OCI-LY3 (cell line): ENCODE results near the gene GID8.

ENCODE experiments used
- H2AFZ ChIP-seq: fragments of 200-600, 300-600 bp; shearing (Covaris generic); 2 replicates; pipeline ENCODE4 v1.6.0; 2014; ENCODE audit warnings: antibody characterized with exemption, low read depth, low read length
- H3K27ac ChIP-seq: fragments of 200-600, 300-600 bp; sonication (generic); 2 replicates; pipeline ENCODE4 v1.5.1; 2014; ENCODE audit warnings: mild to moderate bottlenecking, low read length, moderate library complexity, mixed read lengths
- H3K27me3 ChIP-seq: fragments of 200-600, 300-600 bp; sonication (generic); 2 replicates; pipeline ENCODE4 v1.6.1; 2014; ENCODE audit warnings: low read depth, low read length, mixed read lengths
- H3K36me3 ChIP-seq: fragments of 200-600, 300-600 bp; sonication (generic); replicated peaks from 2 replicates; pipeline ENCODE3; 2014; ENCODE audit warnings: low read depth, low read length, mixed read lengths
- H3K4me1 ChIP-seq: fragments of 300-600, 200-600 bp; sonication (generic); 2 replicates; pipeline ENCODE4 v1.6.1; 2014; ENCODE audit warnings: low read length, mixed read lengths
- H3K4me2 ChIP-seq: fragments of 200-600, 300-600 bp; sonication (generic); 2 replicates; pipeline ENCODE4 v1.6.1; 2014; ENCODE audit warnings: low read length, mixed read lengths
- H3K4me3 ChIP-seq: fragments of 300-600, 200-600 bp; sonication (generic); 2 replicates; pipeline ENCODE4 v1.5.1; 2014; ENCODE audit warnings: antibody characterized with exemption, mild to moderate bottlenecking, low read length, moderate library complexity
- H3K79me2 ChIP-seq: fragments of 300-600, 200-600 bp; shearing (Covaris generic); 2 replicates; pipeline ENCODE4 v1.6.1; 2014; ENCODE audit warnings: mild to moderate bottlenecking, low read length, mixed read lengths
- H3K9ac ChIP-seq: fragments of 300-600, 200-600 bp; shearing (Covaris generic); 2 replicates; pipeline ENCODE4 v1.6.0; 2014; ENCODE audit warnings: mild to moderate bottlenecking, low read length, moderate library complexity
- H3K9me3 ChIP-seq: fragments of 200-600, 300-600 bp; shearing (Covaris generic); 2 replicates; pipeline ENCODE4 v1.6.1; 2014; ENCODE audit warnings: low read length, mixed read lengths; ENCODE audit not compliant: insufficient read depth
- H4K20me1 ChIP-seq: fragments of 200-600, 300-600 bp; sonication (generic); 2 replicates; pipeline ENCODE4 v1.6.1; 2016; ENCODE audit warnings: low read length, mixed read lengths; ENCODE audit not compliant: insufficient read depth
- EZH2phosphoT487 ChIP-seq: fragments of 200-600 bp; shearing (Covaris generic); IDR thresholded peaks from 2 replicates; pipeline ENCODE4 v1.6.1; 2018; ENCODE audit warnings: antibody characterized with exemption, mixed run types, low read depth
- TF ChIP-seq, protein P1 (sequence below): fragments of 200-600, 300-600 bp; sonication (generic); IDR thresholded peaks from 2 replicates; pipeline ENCODE4 v1.5.1; 2014; ENCODE audit warnings: antibody characterized with exemption, low read length, low read depth

The GID8 gene

DNA sequence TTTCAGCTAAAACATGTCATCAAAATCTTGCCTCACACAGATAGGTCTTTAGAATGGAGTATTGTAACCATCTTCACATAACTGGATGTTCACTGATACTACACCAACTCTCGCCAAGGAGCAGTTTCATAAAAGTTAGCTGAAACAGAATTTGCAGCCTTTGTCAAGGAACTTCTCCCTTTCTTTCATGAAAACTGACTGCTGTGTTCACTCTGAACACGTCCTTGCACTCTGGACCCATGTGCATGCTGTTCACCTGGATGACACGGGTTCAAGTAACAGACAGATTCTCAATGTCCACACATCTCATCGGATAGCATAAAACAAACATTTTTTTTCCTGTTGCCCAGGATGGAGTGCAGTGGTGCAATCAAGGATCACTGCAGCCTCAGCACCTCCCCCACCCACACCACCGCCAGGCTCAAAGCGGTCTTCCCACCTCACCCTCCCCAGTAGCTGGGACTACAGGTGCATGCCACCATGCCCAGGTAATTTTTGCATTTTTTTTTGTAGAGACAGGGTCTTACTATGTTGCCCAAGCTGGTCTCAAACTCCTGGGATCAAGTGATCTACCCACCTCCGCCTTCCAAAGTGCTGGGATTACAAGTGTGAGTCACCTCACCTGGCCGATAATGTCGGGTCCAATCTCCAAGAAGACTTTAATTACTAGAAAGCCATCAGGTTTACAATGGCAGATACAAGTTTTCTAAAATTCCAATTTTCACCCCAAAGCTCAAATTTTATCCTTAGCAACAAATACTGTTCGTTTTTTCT is 21.1 kb upstream of the GID8 start:
- no peak for TF ChIP-seq EZH2phosphoT487
- TF ChIP-seq, protein P1, sequence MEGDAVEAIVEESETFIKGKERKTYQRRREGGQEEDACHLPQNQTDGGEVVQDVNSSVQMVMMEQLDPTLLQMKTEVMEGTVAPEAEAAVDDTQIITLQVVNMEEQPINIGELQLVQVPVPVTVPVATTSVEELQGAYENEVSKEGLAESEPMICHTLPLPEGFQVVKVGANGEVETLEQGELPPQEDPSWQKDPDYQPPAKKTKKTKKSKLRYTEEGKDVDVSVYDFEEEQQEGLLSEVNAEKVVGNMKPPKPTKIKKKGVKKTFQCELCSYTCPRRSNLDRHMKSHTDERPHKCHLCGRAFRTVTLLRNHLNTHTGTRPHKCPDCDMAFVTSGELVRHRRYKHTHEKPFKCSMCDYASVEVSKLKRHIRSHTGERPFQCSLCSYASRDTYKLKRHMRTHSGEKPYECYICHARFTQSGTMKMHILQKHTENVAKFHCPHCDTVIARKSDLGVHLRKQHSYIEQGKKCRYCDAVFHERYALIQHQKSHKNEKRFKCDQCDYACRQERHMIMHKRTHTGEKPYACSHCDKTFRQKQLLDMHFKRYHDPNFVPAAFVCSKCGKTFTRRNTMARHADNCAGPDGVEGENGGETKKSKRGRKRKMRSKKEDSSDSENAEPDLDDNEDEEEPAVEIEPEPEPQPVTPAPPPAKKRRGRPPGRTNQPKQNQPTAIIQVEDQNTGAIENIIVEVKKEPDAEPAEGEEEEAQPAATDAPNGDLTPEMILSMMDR = no peak
- Histone ChIP-seq H3K79me2 (peaks cover 100% of the 10 kb centered on the region), H3K4me3 (no peak overlapping the region), H3K9ac (no peak overlapping the region), H3K9me3 (no peaks in the 10 kb centered on the region), H3K4me2 (no peak overlapping the region), H2AFZ (no peak overlapping the region), H3K36me3 (peaks cover 18% of the 10 kb centered on the region), H3K27ac (no peak overlapping the region), H3K4me1 (peaks cover 51% of the 10 kb centered on the region), H3K27me3 (no peaks in the 10 kb centered on the region), H4K20me1 (peaks cover 90% of the 10 kb centered on the region)

DNA sequence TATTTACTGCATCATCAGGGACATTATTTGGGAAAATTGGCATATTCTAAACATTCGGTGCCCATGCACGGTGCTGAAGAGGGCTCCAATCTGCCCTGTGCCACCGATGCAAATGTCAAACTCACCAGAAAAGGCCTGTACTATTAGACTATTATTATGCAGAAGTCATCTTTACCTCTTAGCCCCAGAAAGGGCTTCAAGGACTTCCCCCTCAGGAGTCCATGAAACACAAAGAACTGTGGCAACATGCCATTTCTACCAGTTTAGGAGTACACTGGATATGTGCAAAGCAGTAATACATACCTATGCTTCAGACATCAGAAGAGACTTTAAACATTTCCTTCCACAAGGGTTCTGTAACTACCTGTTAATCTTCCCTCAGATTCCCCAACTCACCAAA is 20.2 kb upstream of the GID8 start:
- Histone ChIP-seq H3K4me1 (peaks cover 58% of the 10 kb centered on the region), H3K4me3 (peak overlapping the region; percentile 38), H4K20me1 (peaks cover 94% of the 10 kb centered on the region), H3K27me3 (no peaks in the 10 kb centered on the region), H3K4me2 (peak overlapping the region; percentile 69), H3K9ac (peak overlapping the region; percentile 28; the same call in 1 of the 2 replicates), H3K36me3 (peaks cover 11% of the 10 kb centered on the region), H3K27ac (peak overlapping the region; percentile 59), H2AFZ (no peak overlapping the region), H3K79me2 (peaks cover 100% of the 10 kb centered on the region), H3K9me3 (no peaks in the 10 kb centered on the region)
- TF ChIP-seq, protein P1 = no peak
- no peak for TF ChIP-seq EZH2phosphoT487

DNA sequence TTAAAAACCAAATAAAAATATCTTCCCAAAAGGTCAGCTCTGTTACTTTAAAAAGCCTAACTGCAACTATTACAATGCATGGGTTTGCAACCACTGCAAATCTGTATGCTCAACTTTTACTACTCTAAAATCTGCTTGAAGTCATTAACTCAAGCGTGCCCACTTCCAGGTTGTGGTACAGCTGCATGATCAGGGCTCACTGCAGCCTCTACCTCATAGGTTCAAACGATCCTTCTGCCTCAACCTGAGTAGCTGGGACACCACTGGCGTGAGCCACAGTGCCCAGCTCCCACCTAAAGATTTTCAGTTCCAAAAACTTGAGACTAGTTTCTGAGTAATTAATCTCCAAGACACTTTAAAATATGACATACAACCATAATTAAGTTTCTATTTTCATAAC is 19.8 kb upstream of the GID8 start:
- Histone ChIP-seq H3K4me2 (peak overlapping the region; percentile 69), H3K79me2 (peaks cover 100% of the 10 kb centered on the region), H2AFZ (no peak overlapping the region), H3K27ac (peak overlapping the region; percentile 59), H4K20me1 (peaks cover 95% of the 10 kb centered on the region), H3K9me3 (no peaks in the 10 kb centered on the region), H3K4me3 (peak overlapping the region; percentile 38), H3K4me1 (peaks cover 60% of the 10 kb centered on the region), H3K27me3 (no peaks in the 10 kb centered on the region), H3K9ac (peak overlapping the region; percentile 28), H3K36me3 (peaks cover 8% of the 10 kb centered on the region)
- TF ChIP-seq EZH2phosphoT487 = no peak
- TF ChIP-seq, protein P1 = no peak

DNA sequence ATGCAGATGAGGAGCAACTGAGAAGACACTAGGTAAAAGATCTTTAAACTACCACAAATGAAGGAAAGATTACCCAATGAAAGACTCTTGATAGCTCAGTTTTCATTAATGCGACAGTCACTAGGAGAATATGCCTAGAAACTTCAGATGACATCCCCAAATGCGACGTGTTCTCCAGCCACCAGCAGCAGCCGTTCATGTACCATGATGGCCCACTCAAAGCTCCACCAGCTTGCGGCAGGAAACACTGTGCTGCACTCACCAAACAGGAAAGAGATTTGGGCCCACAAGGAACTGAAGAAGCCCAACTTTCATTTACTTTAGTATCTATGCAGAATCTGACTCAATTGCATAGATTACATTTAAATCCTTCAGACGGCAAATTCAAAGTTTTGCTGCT is 19.1 kb upstream of the GID8 start:
- Histone ChIP-seq H3K9ac (peak overlapping the region; percentile 28), H4K20me1 (peaks cover 95% of the 10 kb centered on the region), H3K27me3 (no peaks in the 10 kb centered on the region), H3K36me3 (peaks cover 3% of the 10 kb centered on the region), H3K4me3 (peak overlapping the region; percentile 38), H3K4me1 (peaks cover 66% of the 10 kb centered on the region), H3K79me2 (peaks cover 100% of the 10 kb centered on the region), H2AFZ (no peak overlapping the region), H3K4me2 (peak overlapping the region; percentile 69), H3K9me3 (no peaks in the 10 kb centered on the region), H3K27ac (peak overlapping the region; percentile 59)
- no peak for TF ChIP-seq EZH2phosphoT487
